Stimulated activated effector memory CD8-positive, alpha-beta T cell treated with anti-CD3 and anti-CD28 coated beads, Interleukin-12 subunit alpha, Interleukin-12 subunit beta, amount 100 ng/mL, for 72 hours (primary cell): ENCODE measurements around the gene PTPRM.
A peak's percentile ranks its signal among the peaks of the same experiment; 100 is the strongest.

Experiments used
- ATAC-seq: fragments of 150-1000 bp; cut with Tn5 transposase; 2 replicates; pipeline ENCODE4 v1.10.0; 2021
- DNase-seq, 2 donors: peaks; one replicate each; pipeline ENCODE4 v3.0.0; 2021 to 2022; ENCODE audit warnings: low spot score in 2 of 2
- H3K27ac Mint-ChIP-seq: one replicate; pipeline ENCODE4 v1.8.0; 2022; ENCODE audit warnings: mild to moderate bottlenecking, mixed read lengths
- H3K36me3 Mint-ChIP-seq: one replicate; pipeline ENCODE4 v1.8.0; 2022; ENCODE audit warnings: mild to moderate bottlenecking, mixed read lengths
- H3K4me1 Mint-ChIP-seq: one replicate; pipeline ENCODE4 v1.8.0; 2022; ENCODE audit warnings: mixed read lengths
- H3K4me3 Mint-ChIP-seq: one replicate; pipeline ENCODE4 v1.8.0; 2022; ENCODE audit warnings: mild to moderate bottlenecking, mixed read lengths
- H3K9me3 Mint-ChIP-seq: one replicate; pipeline ENCODE4 v1.8.0; 2022; ENCODE audit warnings: mixed read lengths

Gene PTPRM

GRCh38 chr18:7603259-7604000 lies 36.3 kb downstream of the PTPRM start:
- Mint-ChIP-seq H3K9me3 (peaks cover 10% of the 10 kb centered on the region), H3K4me3 (no peak overlapping the region), H3K27ac (no peak overlapping the region), H3K36me3 (no peaks in the 10 kb centered on the region), H3K4me1 (no peaks in the 10 kb centered on the region)
- ATAC-seq: no peak
- DNase-seq: no peak

GRCh38 chr18:7604361-7604760 lies 37.2 kb downstream of the PTPRM start:
- peaks cover 10% of the 10 kb centered on the region for H3K9me3 Mint-ChIP-seq
- H3K27ac Mint-ChIP-seq: no peak overlapping the region
- no peaks in the 10 kb centered on the region for H3K4me1 Mint-ChIP-seq
- H3K4me3 Mint-ChIP-seq: no peak overlapping the region
- ATAC-seq (no peak), DNase-seq (no peak)
- no peaks in the 10 kb centered on the region for H3K36me3 Mint-ChIP-seq

- no peak for ATAC-seq
Observed at GRCh38 chr18:7605705-7606104, 38.6 kb downstream of the PTPRM start.

GRCh38 chr18:7607540-7608173 lies 40.5 kb downstream of the PTPRM start:
- peak; percentile 16 for ATAC-seq
- Mint-ChIP-seq H3K27ac (no peak overlapping the region), H3K4me1 (no peaks in the 10 kb centered on the region), H3K4me3 (no peak overlapping the region), H3K9me3 (peaks cover 6% of the 10 kb centered on the region), H3K36me3 (no peaks in the 10 kb centered on the region)
- DNase-seq: no peak

More at GRCh38 chr18:7605705-7606104, 38.6 kb downstream of the PTPRM start:
- Mint-ChIP-seq H3K27ac (no peak overlapping the region), H3K4me3 (no peak overlapping the region), H3K36me3 (no peaks in the 10 kb centered on the region), H3K4me1 (no peaks in the 10 kb centered on the region), H3K9me3 (peaks cover 11% of the 10 kb centered on the region)
- DNase-seq: no peak

- Mint-ChIP-seq H3K4me1 (no peaks in the 10 kb centered on the region), H3K4me3 (no peak overlapping the region), H3K36me3 (no peaks in the 10 kb centered on the region), H3K27ac (no peak overlapping the region), H3K9me3 (peaks cover 6% of the 10 kb centered on the region)
- no peak for DNase-seq
- ATAC-seq: no peak
Observed at GRCh38 chr18:7608174-7608550, 41.0 kb downstream of the PTPRM start.

- DNase-seq: no peak
- Mint-ChIP-seq H3K36me3 (no peaks in the 10 kb centered on the region), H3K9me3 (peaks cover 3% of the 10 kb centered on the region), H3K4me1 (no peaks in the 10 kb centered on the region), H3K4me3 (no peak overlapping the region), H3K27ac (no peak overlapping the region)
- ATAC-seq: no peak
Observed at GRCh38 chr18:7608781-7609201, 41.7 kb downstream of the PTPRM start.

- no peak overlapping the region for H3K27ac Mint-ChIP-seq
- H3K4me3 Mint-ChIP-seq: no peak overlapping the region
- H3K36me3 Mint-ChIP-seq: no peaks in the 10 kb centered on the region
- ATAC-seq: no peak
- H3K9me3 Mint-ChIP-seq: peaks cover 3% of the 10 kb centered on the region
- DNase-seq: no peak
- H3K4me1 Mint-ChIP-seq: no peaks in the 10 kb centered on the region
Observed at GRCh38 chr18:7609617-7610016, 42.5 kb downstream of the PTPRM start.

- DNase-seq (no peak), ATAC-seq (no peak)
- no peaks in the 10 kb centered on the region for H3K4me1 Mint-ChIP-seq
- no peak overlapping the region for H3K27ac Mint-ChIP-seq
- no peaks in the 10 kb centered on the region for H3K36me3 Mint-ChIP-seq
- H3K9me3 Mint-ChIP-seq: peaks cover 3% of the 10 kb centered on the region
- no peak overlapping the region for H3K4me3 Mint-ChIP-seq
Observed at GRCh38 chr18:7614042-7614441, 46.9 kb downstream of the PTPRM start.

- no peaks in the 10 kb centered on the region for H3K4me1 Mint-ChIP-seq
- DNase-seq (no peak), ATAC-seq (no peak)
- H3K4me3 Mint-ChIP-seq: no peak overlapping the region
- H3K9me3 Mint-ChIP-seq: no peaks in the 10 kb centered on the region
- H3K27ac Mint-ChIP-seq: no peak overlapping the region
- no peaks in the 10 kb centered on the region for H3K36me3 Mint-ChIP-seq
Observed at GRCh38 chr18:7615840-7616239, 48.7 kb downstream of the PTPRM start.

GRCh38 chr18:7616661-7617060 lies 49.5 kb downstream of the PTPRM start:
- H3K9me3 Mint-ChIP-seq: no peaks in the 10 kb centered on the region
- H3K4me3 Mint-ChIP-seq: no peak overlapping the region
- H3K27ac Mint-ChIP-seq: no peak overlapping the region
- H3K4me1 Mint-ChIP-seq: no peaks in the 10 kb centered on the region
- ATAC-seq (no peak), DNase-seq (no peak)
- H3K36me3 Mint-ChIP-seq: no peaks in the 10 kb centered on the region

- Mint-ChIP-seq H3K36me3 (no peaks in the 10 kb centered on the region), H3K9me3 (peaks cover 4% of the 10 kb centered on the region), H3K4me1 (no peaks in the 10 kb centered on the region), H3K27ac (no peak overlapping the region), H3K4me3 (no peak overlapping the region)
- no peak for ATAC-seq
- no peak for DNase-seq
Observed at GRCh38 chr18:7617738-7618422, 50.8 kb downstream of the PTPRM start.

GRCh38 chr18:7618891-7619442 lies 51.9 kb downstream of the PTPRM start:
- Mint-ChIP-seq H3K36me3 (no peaks in the 10 kb centered on the region), H3K4me1 (no peaks in the 10 kb centered on the region), H3K4me3 (no peak overlapping the region), H3K9me3 (peaks cover 4% of the 10 kb centered on the region), H3K27ac (no peak overlapping the region)
- ATAC-seq (no peak), DNase-seq (no peak)

- ATAC-seq: no peak
- no peak overlapping the region for H3K4me3 Mint-ChIP-seq
- H3K9me3 Mint-ChIP-seq: peaks cover 4% of the 10 kb centered on the region
- no peak overlapping the region for H3K27ac Mint-ChIP-seq
- no peaks in the 10 kb centered on the region for H3K36me3 Mint-ChIP-seq
- H3K4me1 Mint-ChIP-seq: no peaks in the 10 kb centered on the region
- DNase-seq: no peak
Observed at GRCh38 chr18:7619676-7620075, 52.6 kb downstream of the PTPRM start.

GRCh38 chr18:7622721-7623120 lies 55.6 kb downstream of the PTPRM start:
- Mint-ChIP-seq H3K9me3 (peaks cover 4% of the 10 kb centered on the region), H3K36me3 (no peaks in the 10 kb centered on the region), H3K4me1 (no peaks in the 10 kb centered on the region), H3K27ac (no peak overlapping the region), H3K4me3 (no peak overlapping the region)
- DNase-seq: no peak
- no peak for ATAC-seq

- H3K36me3 Mint-ChIP-seq: no peaks in the 10 kb centered on the region
- DNase-seq: no peak
- peaks cover 4% of the 10 kb centered on the region for H3K9me3 Mint-ChIP-seq
- no peak overlapping the region for H3K4me3 Mint-ChIP-seq
- no peaks in the 10 kb centered on the region for H3K4me1 Mint-ChIP-seq
- no peak for ATAC-seq
- no peak overlapping the region for H3K27ac Mint-ChIP-seq
Observed at GRCh38 chr18:7623681-7624080, 56.6 kb downstream of the PTPRM start.

- Mint-ChIP-seq H3K36me3 (no peaks in the 10 kb centered on the region), H3K9me3 (peaks cover 8% of the 10 kb centered on the region), H3K27ac (no peak overlapping the region)
Observed at GRCh38 chr18:7624697-7625096, 57.6 kb downstream of the PTPRM start.

More at GRCh38 chr18:7624697-7625096, 57.6 kb downstream of the PTPRM start:
- Mint-ChIP-seq H3K4me1 (no peaks in the 10 kb centered on the region), H3K4me3 (no peak overlapping the region)
- ATAC-seq (no peak), DNase-seq (no peak)
